Activated T-cell treated with anti-CD3 and anti-CD28 coated beads, Interleukin-2, amount 50 U/mL, for 24 hours (primary cell): ENCODE results near the gene SLC17A8.

Source experiments
- DNase-seq: peaks from one replicate; pipeline ENCODE4 v3.0.0-alpha.2; 2020
- H3K27ac Mint-ChIP-seq: 2 replicates; pipeline ENCODE4 v1.8.0; 2020; ENCODE audit warnings: mild to moderate bottlenecking, mixed read lengths
- H3K27me3 Mint-ChIP-seq: 2 replicates; pipeline ENCODE4 v1.8.0; 2020; ENCODE audit warnings: mixed read lengths
- H3K36me3 Mint-ChIP-seq: 2 replicates; pipeline ENCODE4 v1.8.0; 2020; ENCODE audit warnings: low read depth, mixed read lengths
- H3K4me1 Mint-ChIP-seq: 2 replicates; pipeline ENCODE4 v1.8.0; 2020; ENCODE audit warnings: low read depth, mixed read lengths
- H3K4me3 Mint-ChIP-seq: 2 replicates; pipeline ENCODE4 v1.8.0; 2020; ENCODE audit warnings: mild to moderate bottlenecking, moderate library complexity, mixed read lengths
- H3K9me3 Mint-ChIP-seq: 2 replicates; pipeline ENCODE4 v1.8.0; 2020; ENCODE audit warnings: mixed read lengths

The SLC17A8 gene

DNA sequence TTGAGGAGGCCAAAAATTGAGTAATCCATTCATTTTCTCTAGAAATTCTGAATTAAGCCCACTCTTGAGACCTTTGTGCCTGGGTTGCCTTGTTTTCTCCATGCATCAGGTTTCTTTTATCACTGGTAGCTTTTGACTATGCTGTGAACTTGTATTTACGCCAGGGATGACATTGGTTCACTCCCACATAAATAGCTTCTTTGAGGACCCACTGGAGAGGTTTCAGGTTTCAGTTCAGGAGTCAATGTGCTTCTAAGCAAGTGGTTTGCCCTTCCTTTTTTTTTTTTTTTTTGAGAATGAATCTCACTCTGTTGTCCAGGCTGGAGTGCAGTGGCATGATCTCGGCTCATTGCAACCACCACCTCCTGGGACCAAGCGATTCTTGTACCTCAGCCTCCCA lies 10.2 kb upstream of the SLC17A8 start:
- Mint-ChIP-seq H3K27ac (no peak overlapping the region), H3K4me1 (no peaks in the 10 kb centered on the region), H3K4me3 (no peak overlapping the region), H3K9me3 (no peaks in the 10 kb centered on the region), H3K27me3 (no peaks in the 10 kb centered on the region), H3K36me3 (peaks cover 6% of the 10 kb centered on the region)
- DNase-seq: no peak

DNA sequence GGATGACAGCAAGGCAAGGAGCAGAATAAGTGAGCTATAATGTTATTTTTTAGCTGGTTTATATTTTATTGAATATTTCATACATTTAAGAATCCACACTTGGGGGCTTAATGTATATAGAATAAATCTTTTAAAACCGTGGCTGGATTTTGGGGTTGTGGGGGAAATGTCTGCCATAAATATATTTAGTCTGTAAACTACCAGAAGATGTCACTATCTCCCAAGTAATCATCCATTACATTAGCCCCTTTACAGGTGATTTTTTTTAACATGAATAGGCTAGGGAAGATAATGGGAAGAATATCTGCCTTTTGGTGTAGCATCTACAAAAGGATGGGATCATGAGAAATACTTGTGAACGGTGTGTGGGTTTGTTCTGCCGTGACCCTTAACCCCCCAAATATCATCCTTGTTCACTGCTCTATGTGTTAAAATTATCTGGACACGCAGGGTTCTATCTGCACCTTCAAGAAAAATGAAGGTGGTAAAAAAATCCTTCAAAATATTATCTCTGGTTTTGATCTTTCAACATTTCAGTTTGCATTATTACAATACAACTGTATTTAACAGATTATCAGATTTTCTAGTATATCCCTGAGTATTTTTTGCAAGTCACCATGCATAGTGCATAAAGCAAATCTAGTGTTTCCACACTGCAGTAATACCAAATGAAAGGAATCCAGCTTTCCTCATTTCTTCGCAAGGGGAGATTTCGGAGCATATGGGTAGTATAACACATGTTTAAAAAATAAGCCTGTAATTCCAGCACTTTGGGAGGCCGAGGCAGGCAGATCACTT lies 8.0 kb upstream of the SLC17A8 start:
- DNase-seq: no peak
- H3K36me3 Mint-ChIP-seq: no peaks in the 10 kb centered on the region
- no peaks in the 10 kb centered on the region for H3K9me3 Mint-ChIP-seq
- H3K27me3 Mint-ChIP-seq: peaks cover 8% of the 10 kb centered on the region
- H3K4me1 Mint-ChIP-seq: no peaks in the 10 kb centered on the region
- no peak overlapping the region for H3K4me3 Mint-ChIP-seq
- no peak overlapping the region for H3K27ac Mint-ChIP-seq

DNA sequence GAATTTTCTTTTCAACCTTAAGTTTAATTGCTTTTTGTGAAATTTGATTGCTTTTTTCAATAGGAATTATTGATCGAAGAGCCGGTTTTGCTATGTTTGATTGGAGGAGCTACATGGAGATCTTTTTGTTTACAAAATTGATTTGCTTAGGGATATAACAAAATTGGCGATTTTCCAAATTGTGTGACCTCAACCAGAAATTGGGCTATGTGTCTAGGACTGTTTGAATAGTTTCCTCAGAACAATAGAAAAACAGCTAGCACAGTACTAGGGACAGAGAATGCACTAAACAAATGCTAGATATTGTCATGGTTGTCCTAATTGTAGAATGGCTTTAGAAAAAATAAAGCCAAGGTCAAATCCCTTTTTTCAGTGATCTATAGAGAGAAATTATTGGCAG lies 2.4 kb downstream of the SLC17A8 start:
- no peak overlapping the region for H3K27ac Mint-ChIP-seq
- no peaks in the 10 kb centered on the region for H3K4me1 Mint-ChIP-seq
- H3K4me3 Mint-ChIP-seq: no peak overlapping the region
- no peaks in the 10 kb centered on the region for H3K36me3 Mint-ChIP-seq
- H3K27me3 Mint-ChIP-seq: peaks cover 33% of the 10 kb centered on the region
- no peaks in the 10 kb centered on the region for H3K9me3 Mint-ChIP-seq
- no peak for DNase-seq

DNA sequence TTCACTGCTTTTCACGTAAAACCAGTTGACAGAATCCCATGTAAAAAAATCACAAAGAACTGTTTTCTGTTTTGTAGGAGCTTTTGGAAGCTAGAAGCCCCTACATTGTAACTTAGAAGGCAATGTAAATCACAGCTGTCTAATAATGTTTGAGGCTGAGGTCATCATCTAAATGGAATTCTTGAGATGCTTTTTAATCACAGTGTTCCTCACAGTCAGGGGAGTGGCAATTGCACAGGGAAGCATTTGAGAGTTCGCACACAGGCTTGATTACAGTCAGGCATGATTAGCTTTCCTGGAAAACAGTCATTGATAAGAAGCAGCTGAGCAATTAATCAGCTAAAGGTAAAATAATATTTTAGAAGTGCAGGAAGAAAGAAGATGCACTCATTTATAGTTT lies 2.9 kb downstream of the SLC17A8 start:
- no peak for DNase-seq
- Mint-ChIP-seq H3K36me3 (no peaks in the 10 kb centered on the region), H3K27me3 (peaks cover 28% of the 10 kb centered on the region), H3K4me3 (no peak overlapping the region), H3K4me1 (no peaks in the 10 kb centered on the region), H3K27ac (no peak overlapping the region), H3K9me3 (no peaks in the 10 kb centered on the region)

DNA sequence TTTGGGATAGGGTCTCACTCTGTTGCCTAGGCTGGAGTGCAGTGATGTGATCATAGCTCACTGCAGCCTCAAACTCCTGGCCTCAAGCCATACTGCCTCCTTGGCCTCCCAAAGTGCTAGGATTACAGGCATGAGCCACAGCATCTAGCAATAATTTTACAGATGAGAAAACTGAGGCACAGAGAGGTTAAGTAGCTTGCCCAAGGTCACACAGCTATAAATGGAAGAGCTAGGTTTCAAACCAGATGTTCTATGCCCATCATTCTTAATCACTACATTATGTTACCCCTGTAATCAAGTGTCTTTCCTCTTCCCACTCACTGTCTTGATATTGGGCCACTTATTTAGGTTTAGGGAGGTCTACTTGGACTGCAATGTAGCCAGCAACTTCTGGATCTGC lies 3.6 kb downstream of the SLC17A8 start:
- Mint-ChIP-seq H3K27ac (no peak overlapping the region), H3K36me3 (no peaks in the 10 kb centered on the region), H3K27me3 (peaks cover 26% of the 10 kb centered on the region), H3K4me3 (no peak overlapping the region), H3K9me3 (no peaks in the 10 kb centered on the region), H3K4me1 (no peaks in the 10 kb centered on the region)
- DNase-seq: no peak

DNA sequence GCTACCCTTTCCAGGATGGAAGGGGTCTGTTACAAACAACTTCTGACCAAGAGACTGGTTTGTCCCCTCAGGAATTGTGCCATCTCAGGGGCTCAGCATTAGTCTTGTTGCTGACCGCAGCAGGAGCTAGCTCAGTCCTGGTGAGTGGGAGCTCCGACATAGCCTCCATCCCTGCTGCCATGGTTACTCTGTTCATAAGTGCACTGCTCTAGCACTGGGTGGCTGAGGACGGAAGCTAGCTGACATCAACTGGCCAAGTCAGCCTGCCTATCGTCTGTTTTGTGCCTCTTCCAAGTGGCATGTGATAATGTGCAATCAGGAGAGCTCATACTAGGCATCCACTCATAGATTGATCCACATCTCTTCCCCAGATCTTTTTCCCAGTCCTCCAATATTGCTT lies 7.5 kb downstream of the SLC17A8 start:
- Mint-ChIP-seq H3K27ac (no peak overlapping the region), H3K4me1 (no peaks in the 10 kb centered on the region), H3K4me3 (no peak overlapping the region), H3K9me3 (no peaks in the 10 kb centered on the region), H3K36me3 (no peaks in the 10 kb centered on the region), H3K27me3 (peaks cover 16% of the 10 kb centered on the region)
- no peak for DNase-seq

DNA sequence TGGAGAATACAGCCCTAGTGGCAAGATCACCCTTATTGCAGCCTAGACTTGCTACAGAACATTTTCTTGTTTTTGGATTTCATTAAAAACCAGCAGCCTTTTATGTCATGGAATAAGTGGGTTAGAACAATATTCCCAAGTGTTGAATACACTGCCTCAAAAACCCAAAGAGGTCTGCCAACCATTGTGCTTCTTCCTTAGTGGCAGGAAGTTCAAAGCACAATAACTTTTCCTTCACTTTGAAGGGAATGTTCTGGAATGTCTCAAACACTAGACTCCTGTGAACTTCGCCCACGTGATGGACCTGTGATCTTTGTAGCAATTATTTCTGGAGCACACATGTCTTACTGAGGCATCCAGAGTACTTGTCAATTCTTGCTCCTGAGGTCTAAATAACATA lies 8.5 kb downstream of the SLC17A8 start:
- H3K27me3 Mint-ChIP-seq: peaks cover 9% of the 10 kb centered on the region
- H3K9me3 Mint-ChIP-seq: no peaks in the 10 kb centered on the region
- no peak overlapping the region for H3K27ac Mint-ChIP-seq
- no peak overlapping the region for H3K4me3 Mint-ChIP-seq
- DNase-seq: no peak
- H3K36me3 Mint-ChIP-seq: no peaks in the 10 kb centered on the region
- H3K4me1 Mint-ChIP-seq: no peaks in the 10 kb centered on the region

DNA sequence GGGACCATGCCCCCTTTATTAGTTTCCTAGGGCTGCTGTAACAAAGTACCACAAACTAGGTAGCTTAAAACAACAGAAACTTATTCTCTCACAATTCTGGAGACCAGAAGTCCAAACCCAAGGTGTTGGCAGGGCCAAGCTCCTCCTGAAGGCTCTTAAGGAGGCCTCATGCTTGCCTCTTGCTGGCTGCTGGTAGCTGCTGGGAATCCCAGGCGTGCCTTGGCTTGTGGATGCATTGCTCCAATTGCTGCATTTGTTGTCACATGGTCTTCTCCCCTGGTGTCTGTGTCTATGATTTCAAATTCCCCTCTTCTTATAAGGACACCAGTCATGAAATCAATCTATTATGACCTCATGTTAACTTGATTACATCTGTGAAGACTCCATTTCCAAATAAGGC lies 11.2 kb downstream of the SLC17A8 start:
- Mint-ChIP-seq H3K27me3 (peaks cover 5% of the 10 kb centered on the region), H3K9me3 (no peaks in the 10 kb centered on the region), H3K4me3 (no peak overlapping the region), H3K27ac (no peak overlapping the region), H3K4me1 (no peaks in the 10 kb centered on the region), H3K36me3 (no peaks in the 10 kb centered on the region)
- DNase-seq: no peak

DNA sequence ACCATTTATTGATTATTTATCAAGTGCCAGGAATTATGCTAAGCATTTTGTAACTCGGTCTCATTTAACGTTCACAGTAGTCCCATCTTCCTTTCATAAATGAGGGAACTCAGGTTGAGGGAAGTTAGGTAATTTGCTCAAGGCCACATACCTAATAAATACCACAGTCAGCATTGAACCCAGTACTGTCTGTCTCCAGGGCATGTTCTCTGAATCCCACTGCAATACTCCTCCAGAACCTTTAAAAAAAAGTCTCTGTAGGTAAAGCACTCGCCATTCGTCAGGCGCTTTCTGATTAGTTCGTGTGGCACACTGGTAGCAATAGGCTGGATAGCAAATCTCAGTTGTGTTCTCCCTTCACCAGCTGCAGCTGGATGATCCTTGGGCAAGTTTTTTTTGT lies 14.3 kb downstream of the SLC17A8 start:
- H3K4me3 Mint-ChIP-seq: no peak overlapping the region
- no peaks in the 10 kb centered on the region for H3K4me1 Mint-ChIP-seq
- H3K27me3 Mint-ChIP-seq: peaks cover 6% of the 10 kb centered on the region
- H3K36me3 Mint-ChIP-seq: no peaks in the 10 kb centered on the region
- no peak for DNase-seq
- H3K9me3 Mint-ChIP-seq: no peaks in the 10 kb centered on the region
- no peak overlapping the region for H3K27ac Mint-ChIP-seq

DNA sequence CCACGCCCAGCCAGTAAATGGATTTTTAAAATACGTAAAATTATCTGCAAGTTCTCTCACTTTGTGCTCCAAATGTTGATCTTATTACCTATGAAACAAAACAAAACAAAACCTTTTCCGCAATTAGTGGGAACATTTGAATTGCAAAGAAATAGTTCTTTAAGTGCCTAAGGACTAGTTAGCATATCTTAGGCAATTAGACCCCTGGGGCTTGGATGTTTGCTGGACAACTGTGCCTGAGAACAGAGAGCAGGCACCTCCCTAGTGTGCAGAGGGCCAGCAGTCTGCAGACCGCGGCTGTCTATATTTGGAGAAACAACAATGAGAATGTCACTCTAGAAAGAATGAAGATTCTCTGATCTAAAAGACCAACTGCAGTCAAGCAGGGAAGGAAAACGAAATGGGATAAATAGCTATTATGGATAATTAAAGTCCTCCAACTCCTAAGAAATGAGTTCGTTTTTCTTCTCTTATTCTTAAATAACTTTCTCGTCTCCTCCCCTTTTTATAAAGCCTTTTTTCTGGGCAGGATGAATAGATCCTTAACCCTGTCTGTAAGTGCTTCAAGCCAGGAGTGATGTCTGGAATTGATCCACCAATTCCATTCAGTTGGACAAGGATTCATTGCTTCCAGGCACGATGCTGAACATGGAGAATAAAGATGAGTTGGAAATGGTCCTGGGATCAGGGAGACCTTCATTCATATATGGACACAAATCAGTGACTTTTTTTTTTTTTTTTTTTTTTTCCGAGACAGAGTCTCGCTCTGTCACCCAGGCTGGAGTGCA lies 16.2 kb downstream of the SLC17A8 start:
- Mint-ChIP-seq H3K4me1 (no peaks in the 10 kb centered on the region), H3K36me3 (no peaks in the 10 kb centered on the region), H3K9me3 (no peaks in the 10 kb centered on the region), H3K4me3 (no peak overlapping the region), H3K27ac (no peak overlapping the region), H3K27me3 (peaks cover 9% of the 10 kb centered on the region)
- DNase-seq: no peak

DNA sequence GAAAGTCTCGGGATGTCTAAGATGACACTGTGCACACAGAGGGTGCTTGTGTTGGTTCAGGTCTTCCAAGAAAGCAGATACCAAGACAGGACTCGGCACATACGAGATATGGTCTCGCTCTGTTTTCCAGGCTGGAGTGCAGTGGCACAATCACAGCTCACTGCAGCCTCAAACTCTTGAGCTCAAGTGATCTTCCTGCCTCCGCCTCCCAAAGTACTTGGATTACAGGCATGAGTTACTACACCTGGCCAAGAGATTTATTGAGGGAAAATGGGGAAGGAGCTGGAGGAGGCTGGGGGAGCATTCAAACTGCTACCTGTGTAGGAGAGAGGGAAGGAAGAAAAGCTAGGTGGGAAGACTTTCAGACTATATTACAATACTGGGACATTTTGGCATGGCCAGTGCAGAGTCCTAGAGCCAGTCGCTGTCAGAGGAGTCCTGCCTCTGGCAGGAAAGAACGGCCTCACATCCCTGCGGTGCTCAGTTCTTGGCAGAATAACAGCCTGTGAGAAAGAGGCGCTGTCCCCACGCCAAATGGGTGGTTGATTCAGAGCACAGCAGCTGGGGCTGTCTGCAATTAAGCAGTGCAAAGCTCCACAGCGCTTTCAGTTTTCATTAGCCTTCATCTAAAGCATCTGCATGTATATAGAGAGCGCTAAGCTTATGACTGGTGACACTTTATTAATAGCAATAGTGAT lies 18.3 kb downstream of the SLC17A8 start:
- no peak overlapping the region for H3K27ac Mint-ChIP-seq
- peaks cover 9% of the 10 kb centered on the region for H3K27me3 Mint-ChIP-seq
- no peaks in the 10 kb centered on the region for H3K4me1 Mint-ChIP-seq
- no peak overlapping the region for H3K4me3 Mint-ChIP-seq
- H3K9me3 Mint-ChIP-seq: no peaks in the 10 kb centered on the region
- DNase-seq: no peak
- no peaks in the 10 kb centered on the region for H3K36me3 Mint-ChIP-seq

DNA sequence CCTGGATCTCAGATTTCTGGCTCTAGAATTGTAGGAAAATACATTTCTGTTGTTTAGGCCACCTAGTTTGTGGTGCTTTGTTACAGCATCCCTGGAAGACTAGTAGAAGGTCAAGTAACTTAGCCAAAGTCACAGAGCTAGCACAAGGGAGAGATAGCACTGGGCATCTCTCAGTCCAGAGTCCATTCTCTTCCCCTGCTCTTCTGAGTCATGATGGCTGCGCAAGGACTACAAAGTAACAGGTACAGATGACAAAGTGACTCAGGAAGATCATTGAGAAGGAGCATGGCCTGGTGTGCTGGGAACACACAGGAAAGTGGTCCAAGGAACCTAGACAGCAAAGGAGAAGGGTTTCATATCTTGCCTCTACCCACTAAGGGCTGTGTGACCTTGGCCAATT lies 19.3 kb downstream of the SLC17A8 start:
- no peak overlapping the region for H3K27ac Mint-ChIP-seq
- H3K4me1 Mint-ChIP-seq: no peaks in the 10 kb centered on the region
- no peaks in the 10 kb centered on the region for H3K36me3 Mint-ChIP-seq
- H3K4me3 Mint-ChIP-seq: no peak overlapping the region
- no peaks in the 10 kb centered on the region for H3K9me3 Mint-ChIP-seq
- no peak for DNase-seq
- peaks cover 9% of the 10 kb centered on the region for H3K27me3 Mint-ChIP-seq

DNA sequence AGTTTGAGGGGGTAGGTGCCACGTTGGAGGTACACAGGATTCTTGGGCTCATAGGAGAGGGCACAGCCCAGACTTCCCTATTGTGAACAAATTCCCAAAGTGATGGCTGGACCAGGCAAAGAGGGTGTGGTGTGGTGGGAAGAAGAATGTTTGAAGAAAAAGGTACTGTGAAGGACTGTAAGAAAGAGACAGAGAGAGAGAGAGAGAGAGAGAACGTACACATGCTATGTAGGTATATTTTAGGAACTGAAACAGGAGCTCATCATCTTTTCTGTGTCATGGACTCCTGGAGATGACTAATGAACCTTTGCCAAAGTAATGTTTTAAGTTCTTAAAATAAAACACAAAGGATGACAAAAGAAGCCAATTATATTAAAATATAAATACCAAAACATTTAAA lies 24.5 kb downstream of the SLC17A8 start:
- DNase-seq: no peak
- Mint-ChIP-seq H3K4me3 (no peak overlapping the region), H3K27ac (no peak overlapping the region), H3K27me3 (peaks cover 3% of the 10 kb centered on the region), H3K4me1 (no peaks in the 10 kb centered on the region), H3K9me3 (no peaks in the 10 kb centered on the region), H3K36me3 (no peaks in the 10 kb centered on the region)

DNA sequence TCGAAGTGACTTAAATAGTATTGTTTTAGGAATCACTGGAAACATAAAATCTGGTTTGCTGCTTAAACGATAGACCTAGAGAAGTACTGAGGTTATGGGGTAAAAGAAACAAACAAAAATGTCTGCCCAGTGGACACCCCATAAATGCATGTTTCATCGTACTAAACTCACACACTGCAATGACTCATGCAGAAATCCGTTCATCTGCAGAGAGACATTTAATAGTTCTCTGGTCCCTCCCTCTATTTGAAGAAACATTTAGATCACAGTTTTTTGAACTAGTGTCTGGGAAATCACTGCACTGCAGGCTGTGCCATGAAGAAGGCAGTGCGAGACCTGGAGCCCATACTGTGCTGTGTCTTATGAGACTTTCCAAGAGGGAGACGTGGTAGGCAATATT lies 25.5 kb downstream of the SLC17A8 start:
- no peak for DNase-seq
- no peaks in the 10 kb centered on the region for H3K27me3 Mint-ChIP-seq

More for the DNA sequence above, 25.5 kb downstream of the SLC17A8 start:
- H3K27ac Mint-ChIP-seq: no peak overlapping the region
- no peaks in the 10 kb centered on the region for H3K9me3 Mint-ChIP-seq
- H3K4me1 Mint-ChIP-seq: no peaks in the 10 kb centered on the region
- no peak overlapping the region for H3K4me3 Mint-ChIP-seq
- no peaks in the 10 kb centered on the region for H3K36me3 Mint-ChIP-seq
